A549 treated with CORT108297 at 1 μM for 4 hours (cell line): ENCODE results near the gene CYP4Z1. TPM values are rescaled to one million over a fixed set of nuclear protein-coding genes. Genes with fewer than 3 reads are reported as not detected.

Experiments used
- total RNA-seq: library from RNA; stranded (reverse); fragments of 200-300 nt; extraction: Qiagen RNA extraction; gene quantifications from 5 replicates; pipeline ENCODE4 v1.2.3, GENCODE V29; 2022

Gene CYP4Z1, protein sequence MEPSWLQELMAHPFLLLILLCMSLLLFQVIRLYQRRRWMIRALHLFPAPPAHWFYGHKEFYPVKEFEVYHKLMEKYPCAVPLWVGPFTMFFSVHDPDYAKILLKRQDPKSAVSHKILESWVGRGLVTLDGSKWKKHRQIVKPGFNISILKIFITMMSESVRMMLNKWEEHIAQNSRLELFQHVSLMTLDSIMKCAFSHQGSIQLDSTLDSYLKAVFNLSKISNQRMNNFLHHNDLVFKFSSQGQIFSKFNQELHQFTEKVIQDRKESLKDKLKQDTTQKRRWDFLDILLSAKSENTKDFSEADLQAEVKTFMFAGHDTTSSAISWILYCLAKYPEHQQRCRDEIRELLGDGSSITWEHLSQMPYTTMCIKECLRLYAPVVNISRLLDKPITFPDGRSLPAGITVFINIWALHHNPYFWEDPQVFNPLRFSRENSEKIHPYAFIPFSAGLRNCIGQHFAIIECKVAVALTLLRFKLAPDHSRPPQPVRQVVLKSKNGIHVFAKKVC
- not detected in 5 replicates for total RNA-seq

GRCh38 chr1:47067097-47067594, at the start of gene CYP4Z1:
Gene CYP4Z1 (plus strand): TSS chr1:47067231. CDS start chr1:47067491, 260 bp downstream.

GRCh38 chr1:47023268-47024140, 43.5 kb upstream of the CYP4Z1 start, which contains the start of gene CYP4X1:
Gene CYP4X1 (plus strand): TSS chr1:47023669. CDS start chr1:47023818, 149 bp downstream.

DNA sequence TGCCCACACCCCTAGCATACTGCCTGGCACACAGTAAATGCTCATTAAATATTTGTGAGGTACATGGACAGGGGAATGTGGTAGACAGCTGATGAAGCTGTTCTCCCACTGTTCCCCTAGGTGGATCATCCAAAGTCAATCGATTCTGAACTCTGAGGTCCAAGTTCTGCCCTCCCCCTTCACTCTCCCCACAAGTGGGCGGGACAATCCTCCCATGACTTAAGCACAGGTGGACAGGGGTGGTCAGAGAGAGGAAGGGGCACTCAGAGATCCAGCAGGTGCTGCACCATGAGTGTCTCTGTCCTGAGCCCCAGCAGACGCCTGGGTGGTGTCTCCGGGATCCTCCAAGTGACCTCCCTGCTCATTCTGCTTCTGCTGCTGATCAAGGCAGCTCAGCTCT, 70.2 kb downstream of the CYP4Z1 start, which contains the start of gene CYP4A22:
CYP4A22 (plus strand) TSS at position 244 of the 400 bp plus-strand sequence; CDS start at position 289, 45 bp downstream.

Other genes with a start within 250 kb of the CYP4Z1 start
- gene CYP4A11, start 125.8 kb upstream of the CYP4Z1 start, total RNA-seq: not detected in 5 replicates
- gene CYP4X1, start 43.6 kb upstream of the CYP4Z1 start, total RNA-seq: 0.04 to 0.07 TPM (median 0.06 TPM) in 3 of 5 replicates, not detected in the others
- gene CYP4A22, start 70.2 kb downstream of the CYP4Z1 start, total RNA-seq: not detected in 5 replicates
- 5.6 to 9.7 TPM (median 7.6 TPM) in 5 replicates for gene PDZK1IP1, start 122.8 kb downstream of the CYP4Z1 start, total RNA-seq
- gene TAL1, start 165.0 kb downstream of the CYP4Z1 start, total RNA-seq: 0.02 TPM in 2 of 5 replicates, not detected in the others
- gene STIL, start 246.9 kb downstream of the CYP4Z1 start, total RNA-seq: 9.6 to 10.7 TPM (median 10.1 TPM) in 5 replicates